ENCODE data around the gene SCN2A.

GRCh38 chr2:165294912-165295311 lies 55.7 kb downstream of the SCN2A start:
- TF ChIP-seq GATA3 (IDR thresholded peaks at IDR 0.05; ENCODE audit: low read depth, low read length) (no peak), GATA2 (IDR thresholded peaks at IDR 0.05; ENCODE audit: low read depth, low read length) (no peak)

All from SH-SY5Y (cell line).